GM21786 (cell line): ENCODE results near the gene C1orf105.
"Not testable (repeated sequence)": the region's sequence is repeated elsewhere in the genome, so short reads cannot be mapped to it uniquely, and the experiment has no call there.

Source experiments
- ATAC-seq: cut with Tn5 transposase; IDR thresholded peaks from one replicate; pipeline ENCODE4 v1.9.1; 2021; ENCODE audit not compliant: unreplicated experiment

Gene C1orf105

DNA sequence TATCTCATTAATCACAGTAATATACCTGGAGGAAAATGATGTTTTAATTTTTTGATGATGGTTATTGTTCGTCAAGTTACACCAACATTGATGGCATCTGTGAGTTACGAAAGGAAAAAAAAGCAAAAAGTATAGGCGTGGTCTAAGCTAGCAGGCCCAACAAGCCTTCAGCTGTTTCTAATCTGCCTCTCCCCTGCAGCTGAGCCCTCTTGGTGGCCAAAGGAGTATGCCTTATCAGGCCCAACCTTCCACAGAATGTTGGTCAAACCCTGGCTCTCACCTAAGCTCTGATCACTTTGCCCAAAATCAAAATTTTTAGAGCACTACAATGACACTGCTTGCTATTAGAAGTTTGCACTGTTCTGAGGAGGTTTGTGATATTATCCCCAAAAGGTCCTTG lies 4.9 kb downstream of the C1orf105 start:
- ATAC-seq, result no peak

- ATAC-seq, result no peak
Measured at GRCh38 chr1:172427191-172427590, 6.7 kb downstream of the C1orf105 start.

- peak; percentile 43 for ATAC-seq
Measured at GRCh38 chr1:172429331-172430127, 9.0 kb downstream of the C1orf105 start.

- ATAC-seq, result no peak
Measured at GRCh38 chr1:172430128-172430454, 9.6 kb downstream of the C1orf105 start.

DNA sequence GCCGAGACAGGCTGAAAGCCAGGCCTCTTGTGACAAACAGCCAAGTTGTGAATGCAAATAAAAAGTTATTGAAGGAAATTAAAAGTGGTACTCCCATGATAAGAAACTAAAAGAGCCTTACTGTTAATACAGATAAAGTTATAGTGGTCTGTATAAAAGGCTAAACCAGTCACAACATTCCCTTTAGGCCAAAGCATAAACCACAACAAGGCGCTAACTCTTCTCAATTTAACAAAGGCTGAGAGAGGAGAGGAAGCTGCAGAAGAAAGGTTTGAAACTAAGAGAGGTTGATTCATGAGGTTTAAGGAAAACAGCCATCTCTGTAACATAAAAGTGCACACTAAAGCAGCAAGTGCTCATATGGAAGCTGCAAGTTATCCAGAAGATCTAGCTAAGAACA lies 10.7 kb downstream of the C1orf105 start:
- no peak for ATAC-seq

DNA sequence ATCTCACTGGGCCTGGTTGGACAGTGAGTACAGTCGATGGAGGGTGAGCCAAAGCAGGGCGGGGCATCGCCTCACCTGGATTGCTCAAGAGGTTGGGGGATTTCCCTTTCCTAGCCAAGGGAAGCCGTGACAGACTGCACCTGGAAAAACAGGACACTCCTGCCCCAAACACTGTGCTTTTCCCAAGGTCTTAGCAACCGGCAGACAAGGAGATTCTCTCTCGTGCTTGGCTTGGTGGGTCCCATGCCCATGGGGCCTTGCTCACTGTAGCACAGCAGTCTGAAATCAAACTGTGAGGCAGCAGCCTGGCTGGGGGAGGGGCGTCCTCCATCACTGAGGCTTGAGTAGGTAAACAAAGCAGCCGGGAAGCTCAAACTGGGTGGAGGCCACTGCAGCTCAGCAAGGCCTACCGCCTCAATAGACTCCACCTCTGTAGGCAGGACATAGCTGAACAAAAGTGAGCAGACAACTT lies 11.3 kb downstream of the C1orf105 start:
- no peak for ATAC-seq

GRCh38 chr1:172437183-172437582 lies 16.7 kb downstream of the C1orf105 start:
- not testable (repeated sequence) for ATAC-seq

DNA sequence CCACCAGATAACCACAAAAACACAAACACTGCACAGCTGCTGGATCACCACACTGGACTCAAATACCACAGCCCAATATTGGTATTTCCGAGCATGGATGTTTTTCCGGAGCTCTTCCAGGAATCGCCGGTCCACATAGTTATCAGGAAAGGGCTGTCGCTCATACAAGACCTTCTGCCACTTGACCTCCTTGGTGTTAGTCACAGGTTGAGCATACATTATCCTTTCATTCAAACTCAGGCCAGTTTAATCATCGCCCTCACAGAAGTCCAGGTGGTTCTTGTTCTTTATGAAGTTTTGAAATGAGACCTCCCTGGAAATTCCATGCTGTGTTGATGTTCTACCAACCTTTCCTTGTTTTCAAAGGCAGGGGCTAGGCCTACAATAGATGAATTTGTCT lies 21.9 kb downstream of the C1orf105 start:
- no peak for ATAC-seq

GRCh38 chr1:172442843-172443565 lies 22.5 kb downstream of the C1orf105 start:
- no peak for ATAC-seq

GRCh38 chr1:172443666-172444453 lies 23.4 kb downstream of the C1orf105 start, which contains the start of gene PIGC:
TSS of gene PIGC (minus strand) at chr1:172444069. CDS start at chr1:172442622, 1,447 bp downstream.
- ATAC-seq, result peak; percentile 100

DNA sequence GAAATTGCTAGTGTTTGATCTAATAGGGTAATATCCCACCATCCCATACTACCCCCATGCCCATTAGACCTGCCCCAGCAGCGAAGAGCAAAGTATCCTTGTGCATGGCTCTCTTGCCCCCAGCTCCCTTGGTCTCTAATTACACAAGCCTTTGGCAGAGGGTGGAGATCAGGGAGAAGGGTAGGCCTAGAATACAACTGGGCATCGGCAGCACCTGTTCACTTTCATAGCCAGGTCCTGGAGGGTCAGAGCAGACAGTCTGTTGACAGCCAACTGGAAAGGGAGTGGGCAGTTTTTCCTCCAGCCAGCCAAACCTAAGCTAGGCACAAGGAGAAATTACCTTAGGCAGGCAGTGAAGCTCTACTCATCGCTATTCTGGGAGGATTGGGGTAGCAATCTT lies 26.1 kb downstream of the C1orf105 start:
- no peak for ATAC-seq

GRCh38 chr1:172447641-172448040 lies 27.2 kb downstream of the C1orf105 start:
- ATAC-seq, result no peak

- no peak for ATAC-seq
Measured at GRCh38 chr1:172448995-172449584, 28.6 kb downstream of the C1orf105 start.

- ATAC-seq, result peak; percentile 96
Measured at GRCh38 chr1:172449585-172450523, 29.4 kb downstream of the C1orf105 start.

GRCh38 chr1:172450524-172450885 lies 30.0 kb downstream of the C1orf105 start:
- ATAC-seq, result no peak

DNA sequence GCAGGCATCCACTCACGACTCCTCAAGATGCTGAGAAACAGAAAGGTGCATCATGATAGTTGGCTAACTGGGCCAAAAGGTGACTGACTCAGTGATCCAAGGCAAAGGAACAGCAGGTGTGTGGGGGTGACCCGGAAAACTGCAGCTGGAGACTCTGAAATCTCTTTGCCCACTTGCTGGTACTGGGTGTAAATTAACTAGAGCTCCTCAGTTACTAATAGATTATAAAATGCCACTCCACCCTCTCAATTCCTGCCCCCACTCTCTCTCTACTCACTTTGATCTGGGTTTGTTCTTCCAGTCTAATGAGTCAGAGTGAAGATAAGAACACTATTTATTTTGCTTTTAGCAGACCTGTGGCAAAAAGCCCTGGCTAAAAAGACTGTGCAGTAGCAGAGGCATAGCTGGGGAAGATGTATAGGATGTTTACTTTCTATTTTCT lies 30.5 kb downstream of the C1orf105 start:
- ATAC-seq, result no peak

DNA sequence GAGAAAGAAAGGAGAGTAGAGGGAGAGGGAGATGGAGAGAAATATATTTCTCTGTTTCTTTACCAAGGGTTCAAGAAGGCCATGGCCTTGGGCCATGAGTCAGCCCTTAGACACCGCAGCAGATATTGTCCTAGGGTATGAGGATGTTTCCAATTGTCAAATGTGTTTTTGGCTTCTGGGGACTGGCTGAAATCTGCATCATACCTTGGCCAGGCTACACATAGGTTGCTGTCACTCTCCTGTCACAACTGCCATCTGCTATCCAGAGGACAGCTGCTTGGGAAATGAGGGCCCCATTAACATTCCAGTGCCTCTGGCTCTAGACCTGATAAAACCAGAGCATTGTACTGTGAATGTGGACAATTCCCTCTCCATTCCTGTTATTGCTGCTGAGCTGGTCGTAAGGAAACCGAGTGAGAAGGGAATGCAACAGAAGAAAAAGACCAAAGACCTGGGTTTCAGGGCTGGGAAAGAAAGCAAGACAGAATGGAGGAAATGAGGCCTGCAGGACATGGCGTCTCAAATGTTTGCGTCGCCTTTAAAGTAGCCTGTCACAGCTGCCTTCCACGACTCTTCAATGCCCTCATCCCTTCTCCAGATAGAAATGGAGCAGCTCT lies 32.2 kb downstream of the C1orf105 start:
- ATAC-seq, result no peak

GRCh38 chr1:172453153-172453545 lies 32.7 kb downstream of the C1orf105 start:
- no peak for ATAC-seq

DNA sequence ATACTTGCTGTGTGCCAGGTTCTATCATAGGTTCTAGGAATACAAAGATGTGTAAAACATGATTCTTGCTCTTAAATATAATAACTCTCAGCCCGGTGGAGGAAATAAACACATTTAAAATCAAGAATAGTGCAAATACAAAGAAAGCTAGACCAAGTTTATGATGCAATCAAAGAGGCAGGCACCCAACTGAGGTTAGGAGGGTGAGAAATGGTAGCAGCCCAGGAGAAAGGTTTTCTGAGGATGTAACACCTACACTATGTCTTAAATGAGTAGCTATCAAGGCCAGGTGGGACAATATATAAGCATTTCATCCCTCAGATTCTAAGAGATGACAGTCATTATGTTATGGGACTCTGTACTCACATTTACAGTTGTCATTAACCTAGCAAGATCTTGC lies 33.1 kb downstream of the C1orf105 start:
- ATAC-seq, result no peak

GRCh38 chr1:172455451-172455850 lies 35.0 kb downstream of the C1orf105 start:
- no peak for ATAC-seq
